DND-41 (cell line): ENCODE measurements around the gene PCK1.

Experiments
- EZH2 ChIP-seq: IDR thresholded peaks from 3 replicates; pipeline ENCODE4 v1.6.1; 2012; ENCODE audit warnings: borderline replicate concordance, low read depth, mild to moderate bottlenecking, moderate library complexity, low read length, inconsistent platforms; ENCODE audit not compliant: severe bottlenecking
- TF ChIP-seq, protein P1 (sequence below): IDR thresholded peaks from 2 replicates; pipeline ENCODE4 v1.5.1; 2012; ENCODE audit warnings: borderline replicate concordance, low read length, moderate library complexity, mild to moderate bottlenecking; ENCODE audit not compliant: poor library complexity, severe bottlenecking; ENCODE audit errors: extremely low read depth

DNA sequence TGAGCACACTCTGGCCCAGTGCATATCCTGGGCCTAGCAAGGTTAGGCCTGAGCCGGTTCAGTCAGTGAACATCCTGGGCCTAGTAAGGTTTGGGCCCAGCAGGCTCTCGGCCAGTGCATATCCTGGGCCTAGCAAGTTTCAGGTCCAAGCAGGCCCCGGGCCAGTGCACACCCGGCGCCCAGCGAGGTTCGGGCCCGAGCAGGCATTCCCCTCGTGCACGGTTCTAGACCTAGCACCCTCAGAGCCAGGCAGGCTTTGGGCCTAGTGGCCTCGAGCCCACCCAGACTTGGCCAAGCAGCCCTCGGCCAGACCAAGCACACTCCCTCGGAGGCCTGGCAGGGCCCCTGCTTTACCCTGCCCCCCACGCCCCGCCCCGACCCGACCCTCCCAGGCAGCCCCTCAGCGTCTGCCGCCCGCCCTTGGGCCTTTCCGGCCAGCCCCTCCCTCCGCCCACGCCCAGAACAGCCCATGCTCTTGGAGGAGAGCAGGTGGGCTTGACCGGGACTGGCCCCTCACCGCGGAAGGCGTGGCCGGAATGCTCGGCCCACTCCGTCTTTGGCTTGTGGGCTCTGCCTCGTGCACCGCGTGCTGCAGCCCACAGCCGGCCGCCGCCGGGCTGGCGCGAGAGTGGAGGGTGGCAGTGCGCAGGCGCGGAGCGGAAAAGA lies 36.3 kb upstream of the PCK1 start, which contains the start of gene CTCFL:
- TF ChIP-seq, protein P1, sequence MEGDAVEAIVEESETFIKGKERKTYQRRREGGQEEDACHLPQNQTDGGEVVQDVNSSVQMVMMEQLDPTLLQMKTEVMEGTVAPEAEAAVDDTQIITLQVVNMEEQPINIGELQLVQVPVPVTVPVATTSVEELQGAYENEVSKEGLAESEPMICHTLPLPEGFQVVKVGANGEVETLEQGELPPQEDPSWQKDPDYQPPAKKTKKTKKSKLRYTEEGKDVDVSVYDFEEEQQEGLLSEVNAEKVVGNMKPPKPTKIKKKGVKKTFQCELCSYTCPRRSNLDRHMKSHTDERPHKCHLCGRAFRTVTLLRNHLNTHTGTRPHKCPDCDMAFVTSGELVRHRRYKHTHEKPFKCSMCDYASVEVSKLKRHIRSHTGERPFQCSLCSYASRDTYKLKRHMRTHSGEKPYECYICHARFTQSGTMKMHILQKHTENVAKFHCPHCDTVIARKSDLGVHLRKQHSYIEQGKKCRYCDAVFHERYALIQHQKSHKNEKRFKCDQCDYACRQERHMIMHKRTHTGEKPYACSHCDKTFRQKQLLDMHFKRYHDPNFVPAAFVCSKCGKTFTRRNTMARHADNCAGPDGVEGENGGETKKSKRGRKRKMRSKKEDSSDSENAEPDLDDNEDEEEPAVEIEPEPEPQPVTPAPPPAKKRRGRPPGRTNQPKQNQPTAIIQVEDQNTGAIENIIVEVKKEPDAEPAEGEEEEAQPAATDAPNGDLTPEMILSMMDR, result no peak
- TF ChIP-seq EZH2, result no peak
